HG02610 (cell line): ENCODE measurements around the gene DSCAML1.

Source experiments
- ATAC-seq: cut with Tn5 transposase; IDR thresholded peaks from one replicate; pipeline ENCODE4 v1.9.1; 2021; ENCODE audit warnings: mild to moderate bottlenecking, moderate library complexity; ENCODE audit not compliant: unreplicated experiment

DSCAML1 gene

DNA sequence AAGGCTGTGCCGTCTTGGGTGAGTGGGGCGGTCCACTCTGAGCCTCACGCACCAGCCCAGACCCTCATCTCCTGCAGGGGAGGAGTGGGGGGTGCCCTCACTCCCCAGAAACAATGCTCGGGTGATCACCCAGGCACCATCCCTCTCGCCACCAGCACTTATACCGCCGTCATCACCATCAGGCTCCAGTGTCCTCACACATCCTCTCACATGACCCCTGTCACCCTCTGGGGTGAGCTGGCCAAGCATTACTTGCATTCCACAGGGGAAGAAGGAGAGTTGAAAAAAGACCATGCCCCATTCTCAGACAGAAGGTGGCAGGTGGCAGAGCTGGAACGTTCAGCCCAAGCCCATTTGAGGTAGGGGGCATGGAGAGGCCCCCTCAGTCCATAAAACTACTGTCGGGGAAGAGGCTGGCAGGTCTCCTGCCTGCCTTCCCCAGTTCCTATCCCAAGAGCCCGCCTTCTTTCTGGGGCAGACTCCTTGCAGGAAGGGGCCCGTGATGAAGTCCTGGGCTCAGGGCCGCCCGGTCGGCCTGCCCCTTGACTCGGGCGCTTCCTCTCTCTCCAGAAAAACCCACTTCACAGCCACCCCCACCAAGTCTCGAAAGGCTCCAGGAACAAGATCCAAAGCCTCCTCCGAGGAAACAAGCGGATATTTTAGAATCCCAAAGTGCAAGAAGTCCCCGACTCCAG lies 153.3 kb downstream of the DSCAML1 start:
- no peak for ATAC-seq

DNA sequence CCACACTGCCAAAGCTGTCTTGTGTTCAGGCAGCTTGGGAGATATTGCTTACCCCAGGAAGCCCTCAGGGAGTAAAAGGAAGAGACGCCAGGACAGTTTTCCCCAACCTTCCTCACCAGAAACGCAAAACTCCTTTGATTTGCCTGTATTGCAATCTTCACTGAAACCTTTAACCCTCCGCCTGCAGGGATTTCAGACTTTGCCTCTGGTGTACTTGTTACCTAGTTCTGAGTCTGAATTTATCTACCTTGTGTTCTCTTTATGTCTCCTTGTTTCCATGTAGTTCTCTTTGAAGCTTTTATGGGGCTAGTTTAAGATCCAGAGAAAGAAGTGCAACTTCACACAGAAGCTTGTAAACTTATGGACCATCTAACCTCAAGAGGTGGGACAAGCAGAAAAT lies 154.2 kb downstream of the DSCAML1 start:
- no peak for ATAC-seq

DNA sequence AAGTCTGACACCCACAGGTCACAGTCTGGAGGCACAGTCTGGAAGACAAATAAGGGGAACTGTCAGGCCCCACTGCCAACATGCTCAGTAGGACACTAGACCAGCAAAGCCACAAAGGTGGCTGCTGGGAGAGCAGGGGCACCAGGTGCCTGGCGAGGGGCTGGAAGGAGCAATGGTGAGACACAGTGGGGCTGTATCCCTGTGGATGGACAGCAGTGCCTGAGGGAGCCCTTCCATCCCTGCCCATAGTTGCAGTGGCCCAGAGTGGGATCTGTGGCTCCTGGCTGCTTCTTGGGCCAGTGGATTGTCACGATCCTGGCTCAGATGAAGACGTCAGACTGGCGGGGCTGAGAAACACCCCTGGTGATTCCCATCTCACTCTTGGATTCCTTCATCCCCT lies 154.6 kb downstream of the DSCAML1 start:
- ATAC-seq: no peak

DNA sequence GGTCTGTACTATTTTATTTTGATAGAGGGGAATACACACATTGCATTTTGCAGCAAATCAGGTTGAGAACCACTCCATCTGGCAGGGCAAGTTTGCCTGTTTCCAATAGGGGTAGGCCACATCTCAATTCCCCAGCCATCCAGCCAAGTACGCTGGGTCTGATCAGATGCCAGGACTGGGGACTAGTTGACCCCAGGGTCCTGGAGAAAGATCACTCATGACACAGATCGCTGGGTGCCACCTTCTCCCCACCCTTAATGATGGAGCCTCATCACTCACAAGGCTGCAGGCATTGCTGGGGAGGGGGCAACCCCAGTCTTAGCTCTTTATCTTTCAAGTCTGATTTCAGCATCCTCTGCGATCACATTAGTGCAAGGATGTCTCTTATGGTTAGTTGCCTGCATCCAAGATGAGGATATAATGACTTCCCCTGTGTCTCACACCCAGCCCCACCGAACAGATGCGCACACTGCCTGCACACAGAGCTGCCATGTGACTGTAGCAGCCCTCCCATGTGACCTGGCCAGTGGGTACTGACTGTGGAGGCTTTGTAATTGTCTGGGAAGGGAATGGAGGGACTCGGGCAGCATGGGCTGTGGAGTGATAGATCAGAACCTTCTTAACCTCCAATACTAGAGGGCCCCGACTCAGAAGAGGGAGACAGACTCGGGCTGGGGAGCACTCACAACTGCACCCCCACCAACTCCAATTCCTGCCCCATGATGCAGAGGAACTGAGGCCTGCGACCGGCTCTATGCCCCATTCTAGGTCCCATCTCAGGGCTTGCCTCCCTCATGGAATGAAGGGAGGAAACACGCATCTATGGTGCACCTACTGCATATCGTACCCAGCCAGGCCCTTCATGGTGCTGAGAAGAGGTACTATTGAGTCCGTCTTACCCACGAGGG lies 155.8 kb downstream of the DSCAML1 start:
- ATAC-seq: no peak

DNA sequence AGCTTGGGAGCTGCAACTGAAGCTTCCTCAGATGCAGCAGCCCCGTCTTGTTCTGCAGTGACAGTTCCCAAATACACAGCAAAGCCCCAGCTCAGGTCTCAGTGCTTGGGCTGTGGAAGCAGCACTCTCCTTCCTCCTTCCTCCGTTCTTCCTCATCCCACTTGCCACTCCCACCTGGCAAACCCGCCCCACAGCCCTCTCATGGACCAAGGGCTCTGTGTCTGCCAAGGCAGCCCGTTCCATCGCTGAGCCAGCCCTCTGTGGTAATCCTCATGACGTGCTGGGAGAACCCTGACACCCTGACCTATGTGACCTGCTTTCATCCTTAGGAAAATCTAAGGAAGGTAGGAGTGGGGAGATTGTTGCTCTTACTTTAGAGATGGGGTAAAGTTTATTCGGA lies 157.0 kb downstream of the DSCAML1 start:
- no peak for ATAC-seq

DNA sequence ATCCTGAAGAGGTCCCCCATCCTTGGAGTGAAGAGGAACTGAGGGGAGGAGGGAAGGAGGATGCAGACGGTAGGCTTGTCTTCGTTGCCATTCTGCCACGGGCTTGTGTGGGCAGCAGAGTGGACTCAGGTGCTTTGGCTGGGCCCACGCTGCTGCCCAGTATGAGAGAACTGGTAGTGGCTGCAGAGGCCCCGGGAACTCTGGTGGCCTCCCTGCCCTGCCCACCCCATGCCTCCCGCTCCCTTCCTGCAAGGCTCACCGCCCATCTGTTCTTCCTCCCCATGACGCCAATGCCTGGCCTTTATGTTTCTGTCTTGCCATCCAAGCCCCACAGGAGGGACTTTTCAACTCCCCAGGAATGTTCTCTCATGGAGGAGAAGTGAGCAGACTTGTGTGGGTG lies 157.4 kb downstream of the DSCAML1 start:
- ATAC-seq: no peak

DNA sequence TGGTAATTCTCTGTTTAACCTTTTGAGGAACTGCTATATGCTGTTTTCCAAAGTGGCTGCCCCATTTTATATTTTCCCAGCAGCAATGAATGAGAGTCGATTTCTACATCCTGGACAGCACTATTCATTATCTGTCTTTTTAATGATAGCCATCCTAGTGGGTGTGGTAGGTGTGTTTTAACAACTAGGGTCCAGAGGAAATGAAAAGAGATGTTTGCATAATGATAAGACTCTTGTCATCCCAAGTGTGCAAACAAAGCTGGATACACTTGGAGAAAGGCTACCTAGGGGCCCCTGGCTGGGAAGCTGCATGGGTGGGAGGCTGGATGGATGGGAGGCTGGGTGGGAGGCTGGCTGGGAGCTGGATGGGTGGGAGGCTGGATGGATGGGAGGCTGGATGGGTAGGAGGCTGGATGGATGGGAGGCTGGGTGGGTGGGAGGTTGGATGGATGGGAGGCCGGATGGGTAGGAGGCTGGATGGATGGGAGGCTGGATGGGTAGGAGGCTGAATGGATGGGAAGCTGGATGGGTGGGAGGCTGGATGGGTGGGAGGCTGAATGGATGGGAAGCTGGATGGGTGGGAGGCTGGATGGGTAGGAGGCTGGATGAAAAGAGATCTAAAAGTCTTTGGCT lies 158.0 kb downstream of the DSCAML1 start:
- ATAC-seq: no peak

DNA sequence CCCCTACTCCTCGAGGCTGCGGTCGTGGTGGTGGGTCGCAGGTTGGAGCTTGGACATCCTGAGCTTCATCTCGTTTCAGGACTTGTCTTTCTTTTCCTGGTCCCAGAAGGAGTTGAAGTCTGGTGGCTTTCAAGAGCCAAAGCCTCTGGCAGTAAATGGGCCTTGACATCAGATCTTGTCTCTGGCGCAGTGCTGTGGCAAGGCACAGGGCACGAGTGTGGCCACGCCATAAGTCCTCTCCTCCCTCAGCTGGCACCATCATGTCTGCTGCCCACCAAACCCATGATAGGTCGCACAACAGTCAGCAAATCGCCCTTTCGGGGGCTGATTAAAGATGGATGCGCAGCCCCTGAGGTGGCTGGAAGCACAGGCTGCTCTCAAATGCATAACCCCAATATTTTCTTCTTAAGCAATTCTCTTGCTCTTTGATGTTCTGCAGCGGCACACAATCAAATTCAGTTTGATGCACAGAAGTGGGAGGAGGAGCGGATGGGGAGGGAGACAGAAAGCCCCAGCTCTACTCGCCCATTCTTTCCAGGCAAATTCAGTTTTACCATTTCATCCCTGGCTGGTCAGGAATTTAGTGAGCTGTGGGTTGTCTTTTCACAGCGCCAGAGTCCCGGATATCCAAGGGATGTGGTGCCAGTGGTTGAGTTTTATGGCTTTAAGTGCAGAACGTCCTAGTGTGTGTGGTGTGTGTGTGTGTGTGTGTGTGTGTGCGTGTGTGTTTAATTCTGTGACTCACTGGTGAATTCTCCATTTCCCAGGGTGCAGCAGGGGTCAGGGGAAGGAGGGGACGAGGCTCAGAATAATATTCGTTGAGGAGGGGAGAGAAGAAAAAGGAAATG lies 162.0 kb downstream of the DSCAML1 start:
- ATAC-seq: no peak

DNA sequence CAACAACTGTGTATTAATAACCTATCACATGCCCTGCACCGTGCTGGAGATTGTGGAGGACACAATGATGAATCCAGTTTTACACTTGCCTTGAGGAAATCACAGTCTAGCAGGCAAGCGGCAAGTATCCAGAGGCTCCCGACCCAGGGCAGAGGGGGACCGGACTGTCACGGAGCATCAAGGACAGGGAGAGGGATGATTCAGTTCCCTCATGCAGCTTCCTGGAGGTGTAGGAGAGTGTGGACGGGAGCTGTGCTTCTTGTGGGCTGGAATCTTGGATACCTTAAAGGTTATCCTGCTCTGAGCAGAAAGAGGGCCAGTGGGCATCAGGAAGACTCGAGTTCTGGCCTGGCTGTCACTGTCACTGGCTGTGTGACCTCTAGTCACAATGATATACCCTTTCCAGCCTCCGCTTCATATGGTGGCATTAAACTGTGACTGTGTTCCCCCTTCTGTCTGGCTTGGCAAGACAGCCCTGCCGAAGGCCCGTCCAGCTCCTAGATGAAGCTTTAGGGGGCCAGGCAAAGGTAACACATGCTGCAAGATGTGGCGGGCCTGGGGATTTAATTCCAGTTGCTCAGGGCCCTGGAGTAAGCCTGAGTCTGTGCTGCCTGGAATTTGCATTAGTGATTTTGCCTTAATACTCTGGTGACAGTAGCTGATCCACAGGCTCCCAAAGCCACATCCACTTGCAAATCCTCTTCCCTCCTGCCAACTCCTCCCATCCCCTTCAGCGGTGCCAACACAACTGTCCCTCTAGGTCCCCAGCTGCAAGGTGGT lies 162.8 kb downstream of the DSCAML1 start:
- no peak for ATAC-seq

DNA sequence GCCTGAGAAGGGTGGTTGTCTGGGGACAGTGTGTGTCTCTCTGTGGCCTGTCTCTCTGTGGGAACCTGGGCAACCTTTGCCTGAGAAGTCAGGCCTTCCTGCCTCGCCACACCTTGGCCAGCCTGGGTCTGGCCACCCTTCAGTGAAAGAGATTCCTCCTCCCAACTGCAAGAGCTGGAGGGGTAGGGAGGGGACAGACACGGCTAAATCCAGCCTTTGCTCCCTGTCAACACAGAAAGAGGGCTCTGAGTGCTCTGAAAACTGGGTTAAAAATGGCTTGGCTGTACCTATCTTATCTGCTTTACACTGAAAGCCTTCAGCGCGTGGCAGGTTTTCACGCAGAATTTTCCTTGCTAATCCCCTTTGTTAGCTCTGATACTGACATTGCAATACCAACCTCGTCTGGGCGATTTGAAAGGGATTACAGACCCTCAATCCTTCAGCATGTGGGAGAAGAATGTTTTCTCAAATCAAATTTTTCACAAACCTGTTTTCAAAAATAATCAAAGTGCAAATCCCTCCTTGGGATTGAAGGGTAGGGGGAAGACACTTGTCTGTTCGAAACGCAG lies 163.7 kb downstream of the DSCAML1 start:
- no peak for ATAC-seq

DNA sequence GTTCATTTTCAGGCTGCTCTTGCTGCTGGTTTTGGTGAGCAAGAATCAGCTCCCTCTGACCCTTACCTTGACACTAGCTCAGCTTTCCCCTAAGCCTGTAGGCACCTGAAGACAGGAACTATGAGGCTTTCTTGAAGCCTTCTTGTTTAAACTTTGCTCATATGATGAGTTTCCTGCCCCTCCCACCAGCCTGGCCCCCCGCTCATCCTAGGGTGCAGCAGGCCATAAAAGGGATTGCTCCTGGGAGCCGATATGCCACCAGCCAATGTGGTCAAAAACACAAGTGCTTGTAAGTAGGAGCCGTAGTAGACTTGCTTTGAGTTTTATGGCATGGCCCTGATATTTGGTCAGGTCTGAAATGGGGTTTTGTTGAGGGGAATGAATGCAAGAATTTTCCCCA lies 164.7 kb downstream of the DSCAML1 start:
- ATAC-seq: no peak

DNA sequence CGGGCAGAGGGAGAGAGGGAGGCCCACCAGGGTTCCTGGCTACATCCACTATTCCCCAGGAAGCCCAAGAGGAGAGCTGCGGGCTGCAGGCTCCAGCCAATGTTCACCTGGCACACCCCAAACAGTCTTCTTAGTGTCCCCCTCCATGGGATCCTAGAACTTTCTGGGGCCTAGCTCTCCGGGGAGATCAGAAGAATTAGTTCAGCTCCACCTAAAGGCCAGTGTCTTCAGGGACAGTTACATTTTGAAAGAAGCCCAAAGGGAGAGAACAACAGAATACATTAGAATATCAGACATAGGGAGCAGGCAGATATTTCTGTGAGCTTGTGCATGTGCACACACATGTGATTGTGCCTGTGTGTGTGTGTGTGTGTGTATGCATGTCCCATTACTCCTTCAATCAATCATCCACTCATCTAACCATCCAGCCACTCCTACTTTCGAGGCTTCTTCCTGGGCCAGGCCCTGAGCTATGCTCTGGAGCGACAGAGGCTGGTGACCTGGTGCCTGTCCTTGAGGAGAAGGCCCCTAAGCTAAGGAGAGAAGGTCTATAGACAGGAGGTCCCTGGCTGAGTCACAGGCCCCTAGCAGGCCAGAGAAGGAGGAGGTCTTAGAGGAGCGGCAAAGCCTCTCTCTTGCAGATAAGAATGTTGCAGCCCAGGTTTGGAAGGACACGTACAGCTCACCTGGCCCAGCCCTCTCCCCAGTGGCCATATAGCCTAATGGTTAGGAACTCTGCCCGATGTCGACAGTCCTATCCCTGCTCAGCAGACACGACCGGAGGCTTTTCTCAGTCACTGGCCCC lies 165.5 kb downstream of the DSCAML1 start:
- no peak for ATAC-seq

DNA sequence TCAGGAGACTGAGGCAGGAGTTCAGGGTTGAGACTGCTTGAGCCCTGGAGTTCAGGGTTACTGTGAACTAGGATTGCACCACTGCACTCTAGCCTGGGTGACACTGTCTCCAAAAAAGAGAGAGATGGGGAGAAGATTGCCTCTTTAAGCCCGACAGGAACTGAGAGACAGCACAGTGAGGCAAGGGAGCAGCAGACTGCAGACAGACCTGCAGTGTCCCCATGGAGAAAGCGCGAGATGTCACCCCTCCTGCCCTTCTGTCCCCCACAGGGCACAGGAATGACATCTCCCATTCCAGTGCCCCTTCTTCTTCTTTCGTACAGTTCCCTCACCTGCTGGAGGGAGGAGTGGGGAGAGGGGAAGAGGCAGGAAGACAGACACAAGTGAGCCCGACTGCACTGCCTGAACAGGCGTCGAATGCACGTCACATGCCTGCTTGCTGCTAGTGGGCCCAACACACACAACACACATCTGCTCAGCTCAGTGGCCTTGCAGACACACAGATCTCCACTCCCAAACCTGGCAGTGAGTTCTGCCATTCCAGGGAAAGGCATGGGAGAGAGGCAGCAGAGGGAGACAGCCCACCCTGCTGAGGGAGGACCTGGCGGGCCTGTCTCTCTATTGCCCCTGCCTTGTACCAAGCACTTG lies 167.0 kb downstream of the DSCAML1 start:
- no peak for ATAC-seq

DNA sequence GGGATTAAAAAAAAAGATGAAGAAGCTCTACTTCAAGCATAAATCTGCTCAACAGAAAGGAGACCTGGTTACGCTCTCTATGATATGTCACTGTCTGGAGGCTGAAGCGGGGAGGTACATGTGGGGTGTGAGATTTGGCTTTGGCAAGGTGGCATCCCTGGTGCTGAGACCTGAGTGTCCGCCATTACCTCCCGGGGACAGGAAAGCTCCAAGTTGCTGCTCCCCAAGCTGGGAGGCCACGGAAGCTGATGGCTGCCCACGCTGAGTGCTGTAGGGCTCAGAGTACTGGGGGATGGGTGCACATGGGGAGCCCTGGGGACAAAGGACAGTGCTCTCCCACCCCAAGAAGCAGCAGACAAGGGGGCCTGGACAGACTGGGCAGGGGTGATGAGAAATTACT lies 167.9 kb downstream of the DSCAML1 start:
- no peak for ATAC-seq

DNA sequence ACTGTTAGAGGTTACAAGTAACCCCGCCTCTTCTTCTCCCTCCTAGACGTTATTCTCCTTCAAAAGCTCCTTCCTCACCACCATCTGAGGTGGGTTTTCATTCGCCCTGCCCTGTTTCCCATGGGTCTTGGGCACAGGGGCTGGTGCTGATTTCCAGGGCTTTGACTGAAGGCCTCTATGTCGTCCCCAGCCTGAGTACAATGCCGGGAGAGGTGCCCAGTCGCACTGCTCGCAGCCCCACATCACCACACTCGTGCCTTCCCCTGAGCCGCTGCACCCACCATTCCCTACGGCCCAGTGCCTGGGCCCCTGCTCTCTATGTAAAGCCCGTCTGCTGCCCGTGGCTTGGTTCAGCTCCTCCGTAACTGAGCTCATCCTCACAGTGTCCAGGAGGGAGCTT lies 169.8 kb downstream of the DSCAML1 start:
- ATAC-seq: no peak

DNA sequence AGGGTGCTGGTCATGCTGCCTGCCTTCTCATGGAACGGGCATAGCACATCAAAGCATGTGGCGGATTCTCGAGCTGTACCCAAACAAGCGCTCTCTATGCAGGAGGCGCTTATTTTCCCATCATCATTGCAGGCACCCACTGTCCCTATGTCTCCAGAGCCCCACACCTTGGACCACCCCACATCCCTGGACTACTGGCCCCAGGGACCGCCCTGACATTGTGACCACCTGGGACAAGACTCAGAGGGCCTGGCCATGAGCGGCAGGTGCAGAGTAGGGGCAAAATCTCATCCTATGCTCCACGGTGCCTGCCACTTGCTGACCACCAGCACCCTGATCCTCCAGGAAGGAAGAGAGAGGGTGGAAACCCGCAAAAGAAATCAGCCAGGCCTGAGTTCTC lies 170.4 kb downstream of the DSCAML1 start:
- no peak for ATAC-seq

DNA sequence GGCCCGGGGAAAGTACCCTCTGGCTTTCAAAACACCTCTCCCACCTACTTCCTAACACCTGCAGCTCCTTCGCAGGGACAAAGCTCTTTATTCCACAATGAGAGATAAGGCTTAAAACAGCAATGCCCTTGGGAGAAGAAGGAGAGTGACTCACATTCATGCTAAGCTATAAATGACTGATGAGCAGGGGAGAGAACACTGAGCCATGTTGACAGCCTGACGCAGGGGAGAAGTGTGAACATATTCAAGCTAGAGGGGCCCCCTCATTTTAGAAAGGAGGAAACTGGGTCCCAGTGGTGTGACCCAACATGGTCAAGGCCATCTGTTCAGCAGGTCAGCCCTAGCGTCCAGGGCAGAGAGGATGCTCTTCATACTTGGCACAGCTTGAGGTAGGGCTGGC lies 171.8 kb downstream of the DSCAML1 start:
- no peak for ATAC-seq

DNA sequence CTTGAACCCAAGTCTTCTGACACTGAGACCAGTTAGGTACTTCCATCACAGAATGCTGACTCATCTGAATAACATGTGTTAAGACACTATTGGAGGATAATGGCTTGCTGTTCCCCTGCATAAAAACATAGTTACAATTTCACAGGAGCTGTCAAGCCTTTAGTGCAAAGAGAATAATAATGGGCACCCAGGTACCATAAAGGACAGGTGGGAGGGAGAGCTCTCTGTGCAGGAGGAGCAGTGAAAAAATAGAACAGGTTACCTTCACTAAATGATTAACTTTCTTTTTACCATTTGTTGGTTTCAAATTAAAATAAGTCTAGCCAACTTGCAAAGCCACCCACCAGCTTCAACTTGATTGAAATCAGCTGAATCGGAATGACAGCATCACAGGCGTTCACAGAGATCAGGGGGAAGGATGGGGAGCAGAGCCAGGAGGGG lies 173.2 kb downstream of the DSCAML1 start:
- no peak for ATAC-seq
